NCI-H2171 treated with DMSO at 0.1 percent for 48 hours (cell line): ENCODE measurements around the gene ZRSR2.
"Not testable (repeated sequence)": the region's sequence is repeated elsewhere in the genome, so short reads cannot be mapped to it uniquely, and the experiment has no call there.

Experiments
- DNase-seq: peaks from one replicate; lab custom pipeline; 2025; lab: John Stamatoyannopoulos, UW

ZRSR2 gene

GRCh38 chrX:15789979-15790768, at the start of gene ZRSR2:
Gene ZRSR2 (plus strand): TSS chrX:15790484. CDS start chrX:15790496, 12 bp downstream.
- peak; percentile 76 for DNase-seq

- no peak for DNase-seq
Observed at GRCh38 chrX:15744181-15744867, 46.0 kb upstream of the ZRSR2 start.

GRCh38 chrX:15745179-15745578, 45.1 kb upstream of the ZRSR2 start:
- DNase-seq, result no peak

- DNase-seq, result not testable (repeated sequence)
Observed at GRCh38 chrX:15746651-15747050, 43.6 kb upstream of the ZRSR2 start.

- DNase-seq, result no peak
Observed at GRCh38 chrX:15747626-15748173, 42.6 kb upstream of the ZRSR2 start.

GRCh38 chrX:15748841-15749240, 41.4 kb upstream of the ZRSR2 start:
- DNase-seq, result no peak

GRCh38 chrX:15749642-15750610, 40.4 kb upstream of the ZRSR2 start:
- no peak for DNase-seq

GRCh38 chrX:15750611-15751154, 39.6 kb upstream of the ZRSR2 start:
- no peak for DNase-seq

GRCh38 chrX:15751155-15751819, 39.0 kb upstream of the ZRSR2 start:
- DNase-seq, result no peak

GRCh38 chrX:15755091-15755490, 35.2 kb upstream of the ZRSR2 start:
- DNase-seq, result no peak

- no peak for DNase-seq
Observed at GRCh38 chrX:15758140-15758539, 32.1 kb upstream of the ZRSR2 start.

- not testable (repeated sequence) for DNase-seq
Observed at GRCh38 chrX:15759886-15760285, 30.4 kb upstream of the ZRSR2 start.

GRCh38 chrX:15761564-15762191, 28.6 kb upstream of the ZRSR2 start:
- DNase-seq, result peak; percentile 1

GRCh38 chrX:15769300-15769954, 20.9 kb upstream of the ZRSR2 start:
- DNase-seq, result no peak

- DNase-seq, result no peak
Observed at GRCh38 chrX:15781961-15782699, 8.2 kb upstream of the ZRSR2 start.

- no peak for DNase-seq
Observed at GRCh38 chrX:15785176-15785750, 5.0 kb upstream of the ZRSR2 start.

GRCh38 chrX:15786915-15787314, 3.4 kb upstream of the ZRSR2 start:
- no peak for DNase-seq

GRCh38 chrX:15790769-15791290, 546 bp downstream of the ZRSR2 start:
- no peak for DNase-seq

- no peak for DNase-seq
Observed at GRCh38 chrX:15797707-15798106, 7.4 kb downstream of the ZRSR2 start.
